NK-92 (cell line): ENCODE measurements around the gene SLC25A3.
"Not testable (repeated sequence)": the region's sequence is repeated elsewhere in the genome, so short reads cannot be mapped to it uniquely, and the experiment has no call there.

Experiments used
- DNase-seq: peaks from one replicate; lab custom pipeline; 2025; ENCODE audit not compliant: unreplicated experiment; lab: John Stamatoyannopoulos, UW

The SLC25A3 gene

GRCh38 chr12:98594050-98594835 lies 757 bp downstream of the SLC25A3 start:
- no peak for DNase-seq

DNA sequence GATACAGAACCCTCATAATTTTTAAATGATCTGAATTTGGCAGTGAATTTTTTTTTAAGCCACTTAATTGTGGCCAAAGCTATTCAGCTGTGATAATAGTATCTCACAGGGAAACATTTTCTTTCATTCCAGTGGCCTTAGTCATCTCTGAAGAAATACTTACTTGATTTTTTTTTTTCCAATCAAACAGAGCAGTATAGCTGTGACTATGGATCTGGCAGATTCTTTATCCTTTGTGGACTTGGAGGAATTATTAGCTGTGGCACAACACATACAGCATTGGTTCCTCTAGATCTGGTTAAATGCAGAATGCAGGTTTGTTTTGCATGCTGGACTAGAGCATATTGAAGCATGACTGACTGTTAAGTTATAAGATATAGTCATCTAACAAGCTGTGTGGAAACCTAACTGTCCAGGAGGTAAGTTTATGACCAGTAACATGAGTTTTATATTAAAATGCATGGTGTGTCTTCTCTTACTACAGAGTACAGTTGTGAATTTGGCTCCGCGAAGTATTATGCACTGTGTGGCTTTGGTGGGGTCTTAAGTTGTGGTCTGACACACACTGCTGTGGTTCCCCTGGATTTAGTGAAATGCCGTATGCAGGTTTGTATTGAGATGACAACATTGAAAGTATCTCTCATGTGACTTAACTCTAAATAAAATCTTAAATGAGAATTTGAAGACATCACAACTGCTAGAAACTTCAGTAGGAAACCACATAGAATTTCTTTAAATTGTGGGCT lies 1.9 kb downstream of the SLC25A3 start:
- no peak for DNase-seq

GRCh38 chr12:98597313-98597712 lies 3.8 kb downstream of the SLC25A3 start:
- DNase-seq: not testable (repeated sequence)

DNA sequence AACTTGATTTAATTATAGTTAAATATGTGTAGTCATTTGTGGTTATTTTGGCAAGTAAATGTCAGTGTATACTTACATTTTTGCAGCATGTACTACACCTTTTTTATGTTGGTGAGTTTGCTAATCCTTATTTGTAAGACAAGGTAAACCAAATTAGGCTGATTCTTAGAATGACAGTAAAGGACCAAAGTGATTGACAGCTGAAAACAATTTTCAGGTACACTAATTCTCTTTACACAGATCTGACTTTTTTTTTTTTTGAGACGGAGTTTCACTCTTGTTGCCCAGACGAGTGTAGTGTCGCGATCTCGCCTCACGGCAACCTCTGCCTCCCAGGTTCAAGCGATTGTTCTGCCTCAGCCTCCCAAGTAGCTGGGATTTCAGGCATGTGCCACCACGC lies 8.4 kb downstream of the SLC25A3 start:
- DNase-seq: no peak

DNA sequence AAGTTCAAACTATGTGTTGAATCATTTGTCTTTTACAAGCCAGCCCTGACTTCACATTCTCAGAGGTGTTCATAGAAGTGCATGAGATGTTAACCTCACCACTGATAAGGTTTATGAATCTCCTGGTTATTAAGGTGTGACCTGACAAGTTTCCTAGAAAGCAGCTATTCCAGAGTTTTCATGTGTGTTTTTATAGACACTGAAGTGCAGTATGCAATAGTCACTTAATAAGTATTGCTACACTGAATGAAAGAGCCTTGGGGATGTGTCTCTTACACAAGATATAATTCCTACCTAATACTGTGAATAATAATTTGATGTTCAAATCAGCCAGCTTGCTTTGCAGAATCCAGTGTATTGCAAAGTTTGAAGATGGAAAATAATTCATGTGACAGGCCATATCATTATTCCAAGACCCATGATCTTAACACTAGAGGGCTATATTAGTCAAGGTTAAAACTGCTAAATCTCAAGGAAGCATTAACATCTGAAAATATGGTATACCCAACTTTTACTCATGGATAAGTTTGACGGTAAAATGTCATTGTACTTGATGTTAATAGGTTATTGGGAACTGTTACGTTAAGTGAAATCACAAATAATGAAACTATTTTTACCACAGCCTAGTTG lies 13.0 kb downstream of the SLC25A3 start:
- DNase-seq: no peak

DNA sequence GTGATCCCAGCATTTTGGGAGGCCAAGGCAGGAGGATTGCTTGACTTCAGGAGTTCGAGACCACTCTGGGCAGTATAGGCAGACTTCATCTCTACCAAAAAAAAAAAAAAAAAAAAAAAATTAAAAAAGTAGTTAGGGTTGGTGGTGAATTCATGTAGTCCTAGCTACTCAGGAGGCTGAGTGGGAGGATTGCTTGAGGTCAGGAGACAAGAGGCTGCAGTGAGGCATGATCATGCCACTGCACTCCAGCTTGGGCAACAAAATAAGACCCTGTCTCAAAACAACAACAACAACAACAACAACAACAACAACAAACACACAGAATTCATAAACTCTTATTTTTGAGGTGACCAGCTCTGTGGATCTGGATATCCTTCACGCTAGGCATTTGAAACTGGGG lies 17.1 kb downstream of the SLC25A3 start:
- DNase-seq: no peak

DNA sequence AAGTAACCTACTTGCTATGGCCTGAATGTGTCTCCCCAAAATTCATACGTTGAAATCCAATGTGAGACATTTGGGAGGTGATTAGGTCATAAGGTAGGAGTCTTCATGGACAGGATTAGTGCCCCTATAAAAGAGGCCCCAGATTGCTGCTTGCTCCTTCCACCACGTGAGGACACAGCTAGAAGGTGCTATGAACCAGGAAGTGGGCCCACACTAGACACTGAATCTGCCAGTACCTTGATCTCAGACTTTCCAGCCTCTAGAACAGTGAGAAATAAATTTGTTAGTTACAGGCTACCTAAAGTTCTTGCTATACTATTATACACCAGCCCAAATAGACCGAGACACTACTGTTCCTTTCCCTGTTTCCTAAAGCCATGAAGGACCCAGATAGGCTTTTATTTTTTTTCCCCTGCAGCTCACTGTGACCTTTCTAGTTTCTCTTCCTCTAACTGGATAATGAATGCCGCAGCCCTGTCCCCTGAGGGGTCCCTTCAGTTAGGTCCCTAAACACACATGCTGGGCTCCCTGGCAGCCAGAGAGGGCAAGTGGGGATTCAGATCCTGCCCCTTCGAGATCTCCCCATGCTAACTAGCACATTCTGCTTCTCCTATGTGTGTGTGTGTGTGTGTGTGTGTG lies 19.3 kb downstream of the SLC25A3 start:
- DNase-seq: no peak

DNA sequence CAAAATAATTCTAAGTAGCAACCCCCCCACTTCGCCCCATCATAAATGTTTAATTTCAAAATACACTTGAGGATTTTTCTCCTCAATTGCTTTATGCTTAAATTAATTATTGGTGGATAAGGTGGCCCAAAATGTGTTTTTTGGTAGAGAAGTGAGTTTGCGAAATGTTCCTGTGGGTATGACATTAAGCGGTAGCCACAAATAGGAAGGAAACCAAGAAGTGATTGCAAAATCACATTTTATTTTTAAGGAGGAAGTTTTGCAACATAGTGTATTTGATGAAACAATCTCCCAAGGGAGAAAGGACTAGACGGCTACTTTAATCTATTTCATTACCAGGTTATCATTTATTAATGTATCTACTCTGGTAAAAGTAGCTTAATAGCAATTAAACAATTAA lies 25.5 kb downstream of the SLC25A3 start:
- DNase-seq: no peak

DNA sequence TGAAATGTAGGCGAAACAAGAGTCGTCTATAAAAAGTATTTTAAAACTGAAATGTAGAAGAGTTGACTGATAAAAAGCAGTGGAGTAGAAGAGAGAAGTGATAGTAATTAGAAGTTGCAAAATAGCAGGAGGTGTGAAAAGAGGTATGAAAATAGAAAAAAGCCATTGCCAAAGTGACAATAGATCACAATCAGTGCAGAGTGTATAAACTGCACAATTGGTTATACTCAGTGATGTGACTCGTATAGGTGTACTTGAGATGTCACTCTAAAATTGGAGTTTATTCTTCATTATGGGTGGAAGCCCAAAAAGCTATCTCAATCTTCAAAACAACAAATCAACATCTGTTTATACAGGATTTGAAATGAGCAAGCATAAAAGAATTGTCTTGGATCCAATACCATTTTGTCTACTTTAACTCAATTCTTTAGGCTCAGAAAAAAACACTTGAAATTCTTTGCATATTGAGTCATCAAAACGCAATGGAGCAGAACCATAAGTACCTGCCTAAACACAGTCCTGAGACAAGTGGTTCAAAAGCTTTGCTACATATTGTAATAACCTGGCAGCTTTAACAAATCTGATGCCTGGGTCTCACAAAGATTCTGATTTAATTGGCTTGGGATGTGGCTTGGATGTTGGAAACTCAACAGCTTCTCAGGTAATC lies 42.3 kb downstream of the SLC25A3 start:
- DNase-seq: no peak

DNA sequence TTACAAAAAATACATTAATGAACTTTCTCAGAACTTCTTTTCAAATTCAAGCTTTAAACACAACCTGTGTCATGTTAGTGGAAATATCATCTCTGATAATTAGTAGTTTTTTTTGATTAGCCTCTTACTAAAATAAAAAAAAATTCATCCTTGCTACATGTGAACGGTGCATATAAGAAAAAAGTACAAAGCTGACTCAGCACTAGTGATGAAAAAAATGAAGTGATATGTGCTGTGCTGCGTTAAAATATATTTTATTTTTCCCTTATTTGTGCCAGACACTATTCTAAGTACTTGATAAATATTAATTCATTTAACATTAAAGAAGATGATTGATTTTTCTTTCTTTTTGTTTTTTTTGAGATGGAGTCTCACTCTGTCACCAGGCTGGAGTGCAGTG lies 43.6 kb downstream of the SLC25A3 start:
- DNase-seq: no peak

DNA sequence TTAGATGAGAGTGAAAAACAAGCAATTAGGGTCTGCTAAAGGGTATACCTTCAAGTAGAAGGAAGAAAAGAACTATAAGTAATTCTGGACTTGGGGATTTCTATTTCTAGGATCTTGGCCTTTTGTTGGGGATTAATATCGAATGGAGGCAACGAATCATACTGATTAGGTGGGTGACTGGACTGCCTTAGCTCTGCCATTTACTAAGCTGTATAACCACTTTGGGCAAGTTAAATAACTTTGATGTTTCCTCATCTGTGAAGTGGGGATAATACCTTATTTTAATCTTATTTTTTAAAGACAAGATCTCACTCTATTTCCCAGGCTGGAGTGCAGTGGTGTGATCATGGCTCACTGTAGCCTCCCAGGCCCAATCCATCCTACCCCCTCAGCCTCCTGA lies 44.5 kb downstream of the SLC25A3 start:
- DNase-seq: no peak

- no peak for DNase-seq
These were observed 46.0 kb downstream of the SLC25A3 start for GRCh38 chr12:98639491-98639890.

GRCh38 chr12:98642801-98643200 lies 49.3 kb downstream of the SLC25A3 start:
- DNase-seq: not testable (repeated sequence)

DNA sequence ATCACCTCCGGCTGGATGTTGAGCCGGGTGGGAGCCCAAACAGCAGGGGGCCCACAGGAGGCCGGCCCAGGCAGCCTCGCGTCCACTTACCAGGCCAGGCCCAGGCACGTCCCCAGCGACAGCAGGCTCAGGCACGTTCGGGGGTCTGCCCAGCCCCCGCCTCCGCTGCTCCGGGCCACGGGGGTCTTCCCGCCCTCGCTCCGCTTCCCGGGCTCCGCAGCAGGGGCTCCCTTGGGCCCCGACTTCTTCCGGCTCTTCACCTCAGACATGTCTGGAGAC lies 50.9 kb downstream of the SLC25A3 start:
- no peak for DNase-seq

DNA sequence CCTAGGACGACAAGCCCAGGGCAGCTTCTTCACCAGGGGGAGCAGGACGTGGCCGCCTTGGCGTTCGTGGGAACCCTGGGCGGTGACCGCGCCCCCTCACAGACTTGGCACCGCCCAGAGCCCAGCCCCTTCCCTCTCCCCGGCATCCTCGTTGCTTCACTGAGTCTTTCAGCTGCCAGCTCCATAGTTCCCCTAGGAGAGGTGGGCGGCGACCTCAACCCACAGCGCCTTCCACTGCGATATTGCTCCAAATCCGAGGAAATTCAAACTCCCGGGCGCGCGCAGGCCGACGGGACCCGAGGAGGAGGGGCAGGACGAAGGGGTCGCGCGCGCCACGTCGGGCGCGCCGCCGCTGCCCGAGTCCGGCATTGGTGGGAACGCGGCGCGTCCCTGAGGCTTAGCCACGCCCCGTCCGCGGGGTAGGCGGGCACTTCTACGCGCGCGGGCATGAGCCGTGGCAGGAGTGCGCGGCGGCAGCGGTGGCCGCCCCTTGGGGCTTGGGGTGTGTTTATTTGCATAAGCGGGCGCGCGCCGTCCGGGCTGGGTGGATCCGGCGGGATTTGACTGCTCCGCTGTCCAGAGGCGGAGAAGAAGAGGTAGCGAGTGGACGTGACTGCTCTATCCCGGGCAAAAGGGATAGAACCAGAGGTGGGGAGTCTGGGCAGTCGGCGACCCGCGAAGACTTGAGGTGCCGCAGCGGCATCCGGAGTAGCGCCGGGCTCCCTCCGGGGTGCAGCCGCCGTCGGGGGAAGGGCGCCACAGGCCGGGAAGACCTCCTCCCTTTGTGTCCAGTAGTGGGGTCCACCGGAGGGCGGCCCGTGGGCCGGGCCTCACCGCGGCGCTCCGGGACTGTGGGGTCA lies 51.5 kb downstream of the SLC25A3 start, which contains the start of the genes APAF1 and IKBIP:
APAF1 (plus strand) TSS at position 579 of the 860 bp plus-strand sequence. CDS start 3,070 bp downstream, outside the sequence.
IKBIP (minus strand) TSS at position 77 of the 860 bp plus-strand sequence. CDS start 87 bp downstream, outside the sequence.
- peak; percentile 53 for DNase-seq

- DNase-seq: no peak
These were observed 52.1 kb downstream of the SLC25A3 start for GRCh38 chr12:98645572-98646067.

DNA sequence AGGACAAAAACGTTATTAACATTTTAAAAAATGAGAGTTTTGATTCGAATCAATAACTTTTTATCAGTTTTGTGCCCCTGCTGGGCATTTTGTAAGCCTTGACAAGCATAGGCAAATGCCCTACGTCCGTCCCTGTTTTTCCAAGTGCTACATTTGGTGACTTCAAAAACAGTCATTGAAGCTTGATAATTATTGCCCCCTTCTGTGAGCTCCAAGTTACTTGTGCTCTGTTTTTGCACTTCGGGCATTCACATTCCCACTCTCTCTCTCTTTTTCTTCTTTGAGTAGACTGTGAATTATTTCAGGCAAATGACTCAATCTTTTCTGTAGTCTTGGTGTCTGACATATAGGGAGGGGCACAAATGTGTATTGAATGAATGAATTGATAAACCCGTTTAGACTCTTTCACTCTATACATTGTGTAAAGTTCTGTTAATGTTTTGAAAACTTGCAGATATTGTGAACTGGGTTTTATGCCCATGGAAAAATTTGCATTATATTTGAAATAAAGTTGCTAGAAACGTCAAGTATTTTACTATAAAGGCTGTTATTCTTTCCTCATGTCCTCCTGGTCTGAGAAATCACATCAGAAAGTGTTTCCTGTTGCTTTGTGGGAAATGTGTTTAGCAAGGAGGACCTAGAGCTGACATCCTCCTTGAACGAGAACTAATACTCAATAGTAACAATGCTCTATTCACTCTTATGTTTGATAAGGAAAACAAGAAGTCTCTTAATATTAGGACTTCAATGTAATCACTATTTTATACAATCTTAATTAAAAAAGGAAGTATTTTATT lies 53.0 kb downstream of the SLC25A3 start:
- no peak for DNase-seq

DNA sequence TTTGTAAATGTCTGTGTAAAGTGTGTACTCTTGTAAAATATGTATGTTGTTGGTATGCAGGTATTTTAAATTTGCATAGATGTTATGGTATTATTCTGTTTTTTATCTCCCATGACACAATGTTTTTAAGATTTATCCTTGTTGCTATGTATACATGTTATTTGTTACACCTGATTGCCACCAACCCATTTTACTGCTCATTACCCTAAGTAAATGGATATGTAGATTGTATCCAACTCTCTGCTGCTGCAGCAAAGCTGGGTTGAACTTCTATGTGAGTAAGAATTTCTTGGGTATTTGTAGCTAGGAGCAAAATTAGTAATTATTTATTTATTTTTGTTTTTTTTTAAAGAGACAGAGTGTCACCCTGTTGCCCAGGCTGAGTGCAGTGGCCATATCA lies 57.8 kb downstream of the SLC25A3 start:
- no peak for DNase-seq

GRCh38 chr12:98653866-98654493 lies 60.5 kb downstream of the SLC25A3 start:
- no peak for DNase-seq
